Osteocyte (in vitro differentiated cells): ENCODE results near the gene ZFY. TPM values are rescaled to one million over a fixed set of nuclear protein-coding genes. Genes with fewer than 3 reads are reported as not detected.

Source experiments
- DNase-seq: peaks from one replicate; pipeline ENCODE4 v3.0.0; 2021; ENCODE audit warnings: mixed read lengths; ENCODE audit not compliant: unreplicated experiment; ENCODE audit errors: extremely low spot score
- H3K27ac Mint-ChIP-seq: one replicate; pipeline ENCODE4 v1.8.0; 2021; ENCODE audit warnings: mild to moderate bottlenecking, mixed read lengths; ENCODE audit not compliant: unreplicated experiment
- H3K27me3 Mint-ChIP-seq: one replicate; pipeline ENCODE4 v1.8.0; 2021; ENCODE audit warnings: mixed read lengths; ENCODE audit not compliant: unreplicated experiment
- H3K36me3 Mint-ChIP-seq: one replicate; pipeline ENCODE4 v1.8.0; 2021; ENCODE audit warnings: mixed read lengths; ENCODE audit not compliant: unreplicated experiment
- H3K4me1 Mint-ChIP-seq: one replicate; pipeline ENCODE4 v1.8.0; 2021; ENCODE audit warnings: mixed read lengths; ENCODE audit not compliant: unreplicated experiment
- H3K4me3 Mint-ChIP-seq: one replicate; pipeline ENCODE4 v1.8.0; 2021; ENCODE audit warnings: mild to moderate bottlenecking, moderate library complexity, mixed read lengths; ENCODE audit not compliant: unreplicated experiment
- H3K9me3 Mint-ChIP-seq: one replicate; pipeline ENCODE4 v1.8.0; 2021; ENCODE audit warnings: mixed read lengths; ENCODE audit not compliant: unreplicated experiment
- total RNA-seq: library from RNA; stranded (reverse); gene quantifications from 2 replicates; pipeline ENCODE4 v1.2.1, GENCODE V29; 2021
- TF ChIP-seq, protein P1 (sequence below): fragments of 200-600 bp; sonication (generic); IDR thresholded peaks from 2 replicates; pipeline ENCODE4 v1.5.0; 2021; ENCODE audit warnings: antibody characterized with exemption, mild to moderate bottlenecking, moderate library complexity

The ZFY gene
- total RNA-seq, 1 donor from 2014 or later, result not detected

DNA sequence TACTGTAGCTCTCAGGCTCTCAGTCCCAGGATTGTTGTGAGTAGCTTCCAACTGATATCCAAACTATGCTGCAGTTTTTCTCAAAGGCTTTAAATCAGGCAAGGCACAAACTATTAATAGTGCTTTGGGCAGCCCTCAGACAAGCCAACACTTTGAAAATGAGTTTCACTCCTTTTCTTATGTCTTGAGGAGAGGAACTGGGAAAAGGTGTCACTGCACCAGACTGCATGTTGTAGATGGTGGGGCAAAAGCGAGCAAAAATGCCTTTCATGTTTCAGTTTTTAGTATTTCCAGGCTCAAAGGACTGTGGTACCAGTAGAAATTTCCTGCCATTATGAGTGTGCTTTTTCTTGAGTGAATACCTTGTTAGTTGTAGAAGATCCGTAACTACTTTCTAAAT, 39.1 kb upstream of the ZFY start:
- TF ChIP-seq, protein P1, sequence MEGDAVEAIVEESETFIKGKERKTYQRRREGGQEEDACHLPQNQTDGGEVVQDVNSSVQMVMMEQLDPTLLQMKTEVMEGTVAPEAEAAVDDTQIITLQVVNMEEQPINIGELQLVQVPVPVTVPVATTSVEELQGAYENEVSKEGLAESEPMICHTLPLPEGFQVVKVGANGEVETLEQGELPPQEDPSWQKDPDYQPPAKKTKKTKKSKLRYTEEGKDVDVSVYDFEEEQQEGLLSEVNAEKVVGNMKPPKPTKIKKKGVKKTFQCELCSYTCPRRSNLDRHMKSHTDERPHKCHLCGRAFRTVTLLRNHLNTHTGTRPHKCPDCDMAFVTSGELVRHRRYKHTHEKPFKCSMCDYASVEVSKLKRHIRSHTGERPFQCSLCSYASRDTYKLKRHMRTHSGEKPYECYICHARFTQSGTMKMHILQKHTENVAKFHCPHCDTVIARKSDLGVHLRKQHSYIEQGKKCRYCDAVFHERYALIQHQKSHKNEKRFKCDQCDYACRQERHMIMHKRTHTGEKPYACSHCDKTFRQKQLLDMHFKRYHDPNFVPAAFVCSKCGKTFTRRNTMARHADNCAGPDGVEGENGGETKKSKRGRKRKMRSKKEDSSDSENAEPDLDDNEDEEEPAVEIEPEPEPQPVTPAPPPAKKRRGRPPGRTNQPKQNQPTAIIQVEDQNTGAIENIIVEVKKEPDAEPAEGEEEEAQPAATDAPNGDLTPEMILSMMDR, result no peak
- DNase-seq, result no peak
- Mint-ChIP-seq H3K36me3 (no peaks in the 10 kb centered on the region), H3K27me3 (no peaks in the 10 kb centered on the region), H3K9me3 (no peaks in the 10 kb centered on the region), H3K4me3 (no peak overlapping the region), H3K4me1 (no peaks in the 10 kb centered on the region), H3K27ac (no peak overlapping the region)

DNA sequence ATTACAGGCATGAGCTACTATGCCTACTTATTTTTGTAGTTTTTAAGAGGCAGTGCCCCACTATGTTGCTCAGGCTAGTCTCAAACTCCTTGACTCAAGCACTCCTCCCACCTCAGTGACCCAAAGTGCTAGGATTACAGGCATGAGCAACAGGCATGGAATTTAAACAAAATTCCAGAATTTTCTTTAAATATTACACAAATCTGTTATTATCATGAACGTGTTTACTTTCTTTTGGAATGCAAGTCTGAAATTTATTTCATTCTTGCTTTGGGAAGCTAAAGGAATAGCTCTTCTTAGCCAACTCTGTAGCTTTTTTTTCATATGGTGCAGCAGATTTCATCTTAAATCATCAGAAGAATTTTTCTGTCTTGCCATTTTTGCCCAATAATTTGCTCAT, 27.8 kb upstream of the ZFY start:
- TF ChIP-seq, protein P1, result no peak
- H3K4me3 Mint-ChIP-seq, result no peak overlapping the region
- no peaks in the 10 kb centered on the region for H3K4me1 Mint-ChIP-seq
- no peak for DNase-seq
- no peak overlapping the region for H3K27ac Mint-ChIP-seq
- H3K27me3 Mint-ChIP-seq, result no peaks in the 10 kb centered on the region
- no peaks in the 10 kb centered on the region for H3K9me3 Mint-ChIP-seq
- H3K36me3 Mint-ChIP-seq, result no peaks in the 10 kb centered on the region

DNA sequence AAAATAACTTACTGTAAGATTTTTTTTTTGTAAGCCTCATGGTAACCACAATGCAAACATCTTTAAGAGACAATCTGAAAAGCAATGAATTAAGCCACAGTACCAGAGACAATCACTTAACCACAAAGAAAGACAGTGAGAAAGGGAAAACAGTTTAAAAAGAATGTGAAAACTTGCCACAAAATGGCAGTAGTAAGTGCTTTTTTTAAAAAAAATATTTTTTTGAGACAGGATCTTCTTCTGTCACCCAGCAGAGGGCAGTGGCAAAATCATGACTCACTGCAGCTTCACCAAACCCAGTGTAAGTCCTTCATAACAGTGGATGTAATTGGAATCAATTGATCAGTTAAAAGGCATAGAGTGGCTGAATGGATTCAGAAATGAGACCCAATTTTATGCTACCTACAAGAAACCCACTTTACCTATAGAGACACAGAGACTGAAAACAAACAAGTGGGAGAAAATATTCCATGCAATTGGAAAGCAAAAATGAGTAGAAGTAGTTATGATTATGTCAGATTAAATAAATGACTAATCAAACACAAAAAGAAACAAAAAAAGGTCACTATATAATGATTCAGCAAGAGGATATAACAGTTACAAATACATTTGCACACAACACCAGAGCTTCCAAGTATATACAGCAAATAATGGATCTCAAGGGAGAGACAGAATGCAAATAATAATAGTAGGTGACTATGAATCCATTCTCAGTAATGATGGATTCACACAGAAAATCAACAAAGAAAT, 21.9 kb upstream of the ZFY start:
- DNase-seq, result no peak
- no peaks in the 10 kb centered on the region for H3K4me1 Mint-ChIP-seq
- H3K27ac Mint-ChIP-seq, result no peak overlapping the region
- no peaks in the 10 kb centered on the region for H3K9me3 Mint-ChIP-seq
- H3K27me3 Mint-ChIP-seq, result no peaks in the 10 kb centered on the region
- TF ChIP-seq, protein P1, result no peak
- H3K36me3 Mint-ChIP-seq, result no peaks in the 10 kb centered on the region
- no peak overlapping the region for H3K4me3 Mint-ChIP-seq

DNA sequence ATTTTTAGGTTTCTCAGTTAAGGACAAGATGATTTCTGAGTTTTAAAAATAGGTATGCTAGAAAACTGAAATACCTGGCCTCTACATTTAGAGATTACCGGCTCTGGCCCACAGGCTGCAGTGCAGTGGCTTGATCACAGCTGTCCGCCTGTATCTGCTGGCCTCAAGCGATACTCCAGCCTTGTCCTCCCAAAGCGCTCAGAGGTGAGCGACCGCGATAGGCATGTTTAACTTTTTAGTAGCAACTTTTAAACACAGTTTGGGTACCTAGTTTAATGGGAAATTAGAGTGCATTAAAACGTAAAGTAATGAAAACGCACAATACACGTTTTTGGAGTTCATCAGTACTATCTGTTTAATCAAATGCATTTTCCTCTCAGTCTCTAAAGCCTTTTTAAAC, 1.1 kb upstream of the ZFY start:
- TF ChIP-seq, protein P1, result no peak
- H3K36me3 Mint-ChIP-seq, result no peaks in the 10 kb centered on the region
- no peak overlapping the region for H3K27ac Mint-ChIP-seq
- no peak for DNase-seq
- H3K9me3 Mint-ChIP-seq, result no peaks in the 10 kb centered on the region
- no peaks in the 10 kb centered on the region for H3K4me1 Mint-ChIP-seq
- no peak overlapping the region for H3K4me3 Mint-ChIP-seq
- H3K27me3 Mint-ChIP-seq, result no peaks in the 10 kb centered on the region

DNA sequence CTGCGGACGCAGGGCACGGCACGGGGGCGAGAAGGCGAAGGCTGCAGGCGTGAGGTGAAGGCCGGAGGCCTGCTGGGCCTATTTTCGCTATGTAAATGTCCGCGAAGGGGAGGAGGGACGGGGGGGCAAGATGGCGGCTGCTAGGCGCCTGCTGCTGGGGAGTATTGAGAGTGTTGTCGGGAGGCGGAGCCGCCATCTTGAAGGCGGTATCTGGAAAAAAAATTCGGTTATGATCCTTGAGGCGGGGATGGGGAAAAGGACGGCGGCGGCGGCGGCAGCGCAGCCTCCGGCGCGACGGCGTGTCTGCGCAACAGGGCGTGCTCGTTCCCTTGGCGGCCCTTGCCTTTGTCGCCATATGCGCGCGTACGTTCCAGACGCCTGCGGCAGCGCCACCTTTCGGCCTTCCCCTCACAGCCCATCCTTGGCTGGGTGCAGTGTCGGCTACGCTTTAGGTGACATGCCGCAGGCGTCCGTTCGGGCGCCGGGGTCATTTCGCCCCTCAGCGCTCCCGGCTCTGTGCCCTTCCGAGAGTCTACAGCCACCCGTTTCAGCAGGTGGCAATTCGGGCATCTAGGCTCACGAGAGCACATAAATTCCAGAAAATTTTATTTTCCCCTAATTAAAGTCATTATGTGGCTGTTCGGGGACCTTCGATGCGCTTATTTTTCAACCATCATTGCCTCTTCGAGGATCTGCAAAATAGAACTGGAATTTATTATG, 695 bp downstream of the ZFY start:
- no peaks in the 10 kb centered on the region for H3K9me3 Mint-ChIP-seq
- no peaks in the 10 kb centered on the region for H3K36me3 Mint-ChIP-seq
- no peaks in the 10 kb centered on the region for H3K27me3 Mint-ChIP-seq
- no peak overlapping the region for H3K27ac Mint-ChIP-seq
- no peaks in the 10 kb centered on the region for H3K4me1 Mint-ChIP-seq
- H3K4me3 Mint-ChIP-seq, result no peak overlapping the region
- no peak for DNase-seq
- TF ChIP-seq, protein P1, result no peak
